ENCODE data around the gene PLXNA4. TPM values are rescaled to one million over a fixed set of nuclear protein-coding genes. Genes with fewer than 3 reads are reported as not detected.

PLXNA4 gene
- total RNA-seq, 1 donor from 2014 or later, result 0.38 TPM

DNA sequence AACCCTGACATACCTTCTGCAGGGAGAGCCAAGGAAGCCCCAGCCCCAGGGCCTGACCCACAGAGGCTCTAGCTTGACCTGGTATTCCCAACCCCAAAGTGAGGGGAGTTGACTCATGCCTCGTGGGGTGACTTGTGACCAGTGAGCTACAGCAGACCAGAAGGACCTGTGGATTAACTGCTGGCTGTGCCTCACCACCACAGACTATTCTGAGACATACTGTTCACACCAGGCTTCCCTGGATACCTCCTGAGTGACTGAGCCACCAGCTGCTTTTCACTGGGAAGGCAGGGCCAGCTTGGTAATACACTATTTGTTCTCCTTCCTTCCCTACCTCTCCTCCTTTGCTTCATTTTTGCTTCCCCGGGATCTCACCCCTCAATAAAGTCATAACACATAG, 7.3 kb downstream of the PLXNA4 start:
- no peak for ATAC-seq
- DNase-seq (ENCODE audit: low spot score), result no peak

DNA sequence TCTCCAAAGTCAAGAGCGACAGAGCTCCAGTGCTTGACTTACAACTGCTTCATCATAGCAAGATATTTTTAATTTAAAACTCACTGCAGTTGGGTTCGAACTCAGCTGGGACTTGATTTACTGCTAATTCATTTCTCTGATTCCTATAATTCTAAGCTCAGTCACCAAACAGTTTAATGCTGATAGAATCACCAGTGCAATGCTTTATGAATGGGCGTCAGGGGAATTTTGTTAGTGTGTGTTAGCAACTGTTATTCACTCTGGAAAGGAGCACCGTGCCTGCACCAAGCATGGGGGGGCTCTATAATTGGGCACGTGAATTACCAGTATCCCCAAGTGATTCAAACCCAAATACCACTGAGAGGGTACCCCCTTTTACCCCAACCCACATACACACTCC, 10.4 kb downstream of the PLXNA4 start:
- DNase-seq (ENCODE audit: low spot score), result no peak
- ATAC-seq, result no peak

DNA sequence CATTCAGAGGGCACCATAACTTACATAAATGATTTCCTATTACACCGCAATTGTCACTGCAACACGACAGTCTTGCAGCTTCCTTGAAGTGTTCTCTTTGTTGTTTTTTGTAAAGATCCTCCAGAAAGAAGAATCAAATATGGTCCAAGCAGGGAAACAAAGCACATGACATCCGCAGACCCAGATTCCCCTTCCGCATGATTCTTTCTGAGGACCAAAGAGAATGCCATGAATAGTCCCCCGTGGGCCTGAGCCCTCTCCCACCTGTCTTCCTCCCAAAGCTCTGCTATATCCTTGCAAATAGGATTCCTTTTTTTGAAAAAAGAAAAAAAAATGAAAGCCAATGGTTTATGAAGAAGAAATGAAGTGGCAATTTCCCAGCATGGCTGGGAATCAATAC, 10.8 kb downstream of the PLXNA4 start:
- no peak for DNase-seq (ENCODE audit: low spot score)
- no peak for ATAC-seq

DNA sequence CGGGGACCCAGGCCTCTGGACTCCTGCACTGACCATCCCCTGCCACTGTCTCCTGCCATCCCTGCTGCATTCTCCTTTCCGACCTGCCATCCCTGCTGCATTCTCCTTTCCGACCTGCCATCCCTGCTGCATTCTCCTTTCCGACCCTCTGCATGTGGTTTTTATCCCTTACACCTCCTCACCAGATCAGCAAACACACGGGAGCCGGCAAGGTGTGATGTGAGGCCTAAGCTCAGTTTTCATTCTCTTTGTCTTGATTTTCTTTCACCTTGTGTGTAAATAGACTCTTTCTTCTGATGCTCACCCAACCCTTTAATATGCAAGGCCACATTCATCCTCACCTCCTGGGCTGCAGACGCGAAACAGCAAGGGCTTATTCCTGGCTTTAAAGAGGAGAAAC, 11.4 kb downstream of the PLXNA4 start:
- ATAC-seq (no peak), DNase-seq (ENCODE audit: low spot score) (no peak)

DNA sequence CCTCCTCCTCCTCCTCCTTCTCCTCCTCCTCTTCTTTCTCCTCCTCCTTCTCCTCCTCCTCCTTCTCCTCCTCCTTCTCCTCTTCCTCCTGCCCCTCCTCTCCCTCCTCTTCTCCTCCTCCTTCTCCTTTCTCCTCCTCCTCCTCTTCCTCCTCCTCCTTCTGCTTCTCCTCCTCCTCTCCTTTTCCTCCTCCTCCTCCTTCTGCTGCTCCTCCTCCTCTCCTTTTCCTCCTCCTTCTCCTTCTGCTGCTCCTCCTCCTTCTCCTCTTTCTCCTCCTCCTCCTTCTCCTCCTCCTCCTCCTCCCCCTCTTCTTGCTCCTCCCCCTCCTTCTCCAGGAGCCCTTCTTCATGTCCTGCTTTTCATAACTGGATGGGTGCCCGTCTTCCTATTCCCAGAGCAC, 12.2 kb downstream of the PLXNA4 start:
- no peak for DNase-seq (ENCODE audit: low spot score)
- no peak for ATAC-seq

DNA sequence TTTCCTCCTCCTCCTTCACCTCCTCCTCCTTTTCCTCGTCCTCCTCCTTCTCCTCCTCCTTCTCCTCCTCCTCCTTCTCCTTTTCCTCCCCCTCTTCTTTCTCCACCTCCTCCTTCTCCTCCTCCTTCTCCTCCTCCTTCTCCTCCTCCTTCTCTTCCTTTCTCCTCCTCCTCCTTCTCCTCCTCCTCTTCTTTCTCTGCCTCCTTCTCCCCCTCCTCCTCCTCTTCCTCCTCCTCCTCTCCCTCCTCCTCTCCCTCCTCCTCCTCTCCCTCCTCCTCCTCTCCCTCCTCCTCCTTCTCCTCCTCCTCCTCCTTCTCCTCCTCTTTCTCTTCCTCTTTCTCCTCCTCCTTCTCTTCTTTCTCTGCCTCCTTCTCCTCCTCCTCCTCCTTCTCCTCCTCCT, 13.6 kb downstream of the PLXNA4 start:
- DNase-seq (ENCODE audit: low spot score), result no peak

DNA sequence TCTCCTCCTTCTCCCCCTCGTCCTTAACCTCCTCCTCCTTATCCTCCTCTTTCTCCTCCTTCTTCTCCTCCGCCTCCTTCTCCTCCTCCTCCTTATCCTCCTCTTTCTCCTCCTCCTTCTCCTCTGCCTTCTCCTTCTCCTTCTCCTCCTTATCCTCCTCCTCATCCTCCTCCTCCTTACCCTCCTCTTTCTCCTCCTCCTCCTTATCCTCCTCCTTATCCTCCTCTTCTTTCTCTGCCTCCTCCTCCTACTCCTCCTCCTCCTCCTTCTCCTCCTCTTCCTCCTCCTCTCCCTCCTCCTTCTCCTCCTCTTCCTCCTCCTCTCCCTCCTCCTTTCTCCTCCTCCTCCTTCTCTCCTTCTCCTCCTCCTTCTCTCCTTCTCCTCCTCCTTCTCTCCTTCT, 14.5 kb downstream of the PLXNA4 start:
- no peak for DNase-seq (ENCODE audit: low spot score)
- no peak for ATAC-seq

More for the DNA sequence above, 13.6 kb downstream of the PLXNA4 start:
- ATAC-seq, result no peak

DNA sequence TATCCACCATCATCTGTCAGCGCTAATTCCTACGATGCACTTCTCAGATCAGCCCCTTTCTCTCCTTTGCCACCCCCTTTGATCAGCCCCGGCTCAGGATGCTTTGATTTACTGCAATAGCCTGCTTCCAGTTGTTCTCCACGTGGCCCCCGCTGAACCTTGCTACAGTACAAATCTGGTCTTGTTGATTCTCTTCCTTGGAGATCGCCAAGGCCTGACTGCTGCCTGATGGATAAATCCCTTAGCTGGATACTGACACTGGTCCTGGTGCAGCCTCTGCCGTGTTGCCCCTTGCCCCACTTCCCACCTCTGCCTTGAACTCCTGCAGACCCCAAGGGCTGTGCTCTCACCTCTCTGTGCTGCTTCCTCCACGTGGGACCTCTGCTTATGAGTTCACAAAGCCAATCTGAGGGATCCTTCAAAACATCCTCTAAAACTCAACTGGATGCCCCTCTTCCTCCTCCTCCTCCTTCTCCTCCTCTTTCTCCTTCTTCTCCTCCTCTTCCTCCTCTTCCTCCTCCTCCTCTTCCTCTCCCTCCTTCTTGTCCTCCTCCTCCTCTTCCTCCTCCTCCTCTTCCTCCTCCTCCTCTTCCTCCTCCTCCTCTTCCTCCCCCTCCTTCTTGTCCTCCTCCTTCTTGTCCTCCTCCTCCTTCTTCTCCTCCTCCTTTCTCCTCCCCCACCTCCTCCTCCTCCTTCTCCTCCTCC, 15.3 kb downstream of the PLXNA4 start:
- ATAC-seq (no peak), DNase-seq (ENCODE audit: low spot score) (no peak)

DNA sequence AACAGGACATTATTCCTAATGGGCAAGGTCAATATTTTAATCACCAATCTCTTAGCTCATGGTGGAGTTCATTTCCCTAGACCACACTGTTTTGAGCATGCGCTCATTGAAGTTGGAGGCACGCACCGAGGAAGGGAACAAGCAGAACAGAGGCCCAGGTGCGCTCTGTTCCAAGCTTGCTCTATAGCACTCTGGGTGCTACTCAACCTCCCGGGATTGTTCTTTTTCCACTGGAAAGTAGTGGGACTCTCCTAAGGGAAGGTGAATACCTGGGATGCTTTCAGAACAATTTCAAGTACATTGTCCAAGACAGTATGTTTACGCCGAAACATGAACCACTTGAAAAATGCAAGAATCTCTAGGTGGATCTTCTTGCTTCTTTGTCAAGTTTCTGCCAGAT, 16.2 kb downstream of the PLXNA4 start:
- DNase-seq (ENCODE audit: low spot score) (no peak), ATAC-seq (no peak)

DNA sequence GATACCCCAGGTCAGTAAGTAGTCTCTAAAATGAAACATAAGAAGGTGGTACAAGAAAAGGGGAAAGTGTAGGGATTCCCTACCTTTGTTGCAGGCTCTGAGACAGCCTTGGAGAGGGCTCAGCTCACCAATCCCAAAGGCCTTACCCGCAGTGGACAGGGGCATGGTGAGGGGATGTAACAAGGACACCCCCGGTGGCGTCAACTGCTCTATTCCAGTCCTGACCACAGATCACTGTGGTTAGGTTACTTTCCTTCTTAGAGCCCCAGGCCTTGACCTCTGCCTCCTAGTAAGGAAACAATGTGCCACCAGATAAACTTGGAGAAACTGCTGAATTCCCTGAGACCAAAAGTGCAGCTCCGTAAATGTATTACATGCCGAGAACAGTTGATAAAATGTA, 17.5 kb downstream of the PLXNA4 start:
- ATAC-seq, result no peak

DNA sequence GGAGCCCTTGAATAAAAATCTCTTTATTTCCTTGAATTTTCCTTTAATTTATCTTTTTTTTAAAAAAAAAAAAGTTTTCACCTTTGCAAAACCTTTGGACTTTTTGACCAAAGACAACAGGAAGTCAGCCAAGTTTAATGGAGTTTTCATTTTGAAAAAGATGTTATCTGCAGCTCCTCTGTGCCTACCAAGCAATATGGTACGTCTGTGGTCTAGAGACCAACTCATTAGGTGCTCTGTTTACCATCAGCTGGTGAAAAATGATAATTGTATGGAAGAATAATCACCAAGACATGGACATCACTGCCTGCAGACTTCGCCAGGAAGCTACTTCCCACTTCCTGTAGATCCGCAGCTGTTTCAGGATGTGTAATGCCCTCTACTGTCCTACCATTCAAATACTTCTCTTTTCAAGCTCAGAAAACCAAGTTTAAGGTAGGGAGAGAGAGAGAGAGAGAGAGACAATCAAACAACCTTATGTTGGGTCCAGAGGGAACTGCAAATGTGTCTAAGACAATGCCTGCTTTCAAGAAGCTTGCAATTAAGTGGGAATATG, 18.7 kb downstream of the PLXNA4 start:
- ATAC-seq (peak; percentile 82), DNase-seq (ENCODE audit: low spot score) (no peak)

More for the DNA sequence above, 17.5 kb downstream of the PLXNA4 start:
- no peak for DNase-seq (ENCODE audit: low spot score)

DNA sequence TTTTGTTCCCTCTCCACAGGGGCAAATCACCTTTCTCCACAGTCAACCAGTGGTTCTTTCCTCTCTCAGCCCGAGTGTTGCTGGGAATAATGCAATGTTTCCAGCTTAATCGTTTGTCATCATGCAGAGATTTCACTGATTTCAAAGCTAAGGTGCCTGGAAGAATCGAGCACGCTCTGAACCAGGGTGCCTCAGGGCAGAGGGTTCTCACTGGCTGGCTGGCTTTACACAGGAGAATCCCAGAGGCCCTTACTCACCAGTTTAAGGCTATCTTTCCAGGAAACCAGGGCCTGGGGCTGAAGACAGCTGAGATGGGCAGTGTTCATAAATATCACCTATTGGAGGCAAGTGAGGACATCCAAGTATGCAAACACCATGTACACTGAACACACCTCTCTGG, 21.8 kb downstream of the PLXNA4 start:
- DNase-seq (ENCODE audit: low spot score), result no peak

DNA sequence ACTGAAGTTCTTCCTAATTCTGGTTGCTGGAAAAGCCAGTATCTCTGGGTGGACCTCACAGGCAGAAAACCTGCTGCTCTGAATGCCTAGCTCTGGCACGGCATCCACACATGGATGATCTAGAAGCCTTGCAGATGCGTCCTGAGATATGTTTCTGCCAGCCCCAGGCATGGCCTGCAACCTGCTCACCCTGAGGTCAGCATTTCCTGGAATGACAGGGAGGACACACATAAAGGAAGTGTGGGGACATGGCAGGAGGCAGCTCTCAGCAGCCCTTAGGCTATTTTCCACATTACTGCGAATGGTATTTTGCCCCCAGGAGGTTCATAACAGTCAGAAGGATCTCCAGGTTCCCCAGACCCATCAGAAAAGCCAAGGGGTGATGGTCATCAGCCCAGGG, 23.2 kb downstream of the PLXNA4 start:
- DNase-seq (ENCODE audit: low spot score), result no peak
- no peak for ATAC-seq

More for the DNA sequence above, 21.8 kb downstream of the PLXNA4 start:
- ATAC-seq, result no peak

DNA sequence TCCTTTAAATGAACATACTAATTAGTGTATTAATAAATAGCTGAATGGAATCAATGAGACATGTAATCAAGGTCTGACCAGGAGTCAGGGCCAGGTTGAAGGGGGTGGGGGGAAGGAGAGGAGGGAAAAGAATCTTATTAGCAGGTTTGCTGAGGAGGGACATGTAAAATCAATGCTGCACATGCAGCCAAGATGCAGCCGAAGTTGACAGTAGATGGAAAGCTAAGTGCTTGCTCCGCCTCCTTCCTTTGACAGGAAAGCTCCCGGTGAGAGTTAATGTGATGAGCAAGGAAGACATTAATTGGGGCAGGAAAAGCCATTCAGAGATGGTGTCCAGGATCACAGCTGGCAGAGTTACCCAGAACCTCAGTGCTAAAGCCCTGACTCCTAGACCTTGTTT, 24.4 kb downstream of the PLXNA4 start:
- no peak for DNase-seq (ENCODE audit: low spot score)
- no peak for ATAC-seq

DNA sequence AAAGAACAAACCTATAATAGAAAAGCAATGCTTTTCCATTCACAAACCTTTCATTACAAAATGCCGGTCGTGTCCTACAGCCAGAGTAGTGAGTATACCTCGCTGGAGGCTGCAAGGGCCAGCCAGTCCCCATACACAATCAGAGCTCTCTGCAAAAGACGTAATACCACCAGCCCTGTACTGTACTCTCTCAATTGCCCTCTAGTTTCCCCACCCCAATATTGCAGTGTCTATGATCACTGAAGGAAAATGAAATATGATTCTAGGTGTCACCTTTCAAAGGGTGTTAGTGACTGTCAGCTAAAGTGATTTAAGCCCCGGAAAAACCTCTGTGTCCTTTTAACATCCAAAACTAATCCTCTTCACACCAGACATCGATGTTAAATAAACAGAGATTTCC, 24.8 kb downstream of the PLXNA4 start:
- no peak for DNase-seq (ENCODE audit: low spot score)
- ATAC-seq, result no peak

DNA sequence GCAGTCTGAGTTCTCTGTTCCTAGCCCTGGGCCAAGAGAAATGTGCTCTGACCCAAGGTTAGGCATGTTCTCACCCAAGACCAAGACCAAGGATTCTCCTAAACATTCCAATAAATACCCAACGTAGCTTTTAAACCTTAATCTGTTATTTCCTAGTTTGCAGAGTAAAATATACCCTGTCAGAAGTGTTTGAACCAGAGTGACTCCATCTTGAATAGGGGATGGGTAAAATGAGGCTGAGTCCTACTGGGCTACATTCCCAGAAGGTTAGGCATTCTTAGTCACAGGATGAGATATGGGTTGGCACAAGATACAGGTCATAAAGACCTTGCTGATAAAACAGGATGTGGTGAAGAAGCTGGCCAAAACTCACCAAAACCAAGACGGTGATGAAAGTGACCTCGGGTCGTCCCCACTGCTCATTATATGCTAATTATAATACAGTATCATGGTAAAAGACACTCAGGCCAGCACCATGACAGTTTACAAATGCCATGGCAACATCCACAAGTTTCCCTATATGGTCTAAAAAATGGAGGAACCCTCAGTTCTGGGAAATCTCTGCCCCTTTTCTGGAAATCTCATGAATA, 27.7 kb downstream of the PLXNA4 start:
- DNase-seq (ENCODE audit: low spot score) (no peak), ATAC-seq (no peak)

DNA sequence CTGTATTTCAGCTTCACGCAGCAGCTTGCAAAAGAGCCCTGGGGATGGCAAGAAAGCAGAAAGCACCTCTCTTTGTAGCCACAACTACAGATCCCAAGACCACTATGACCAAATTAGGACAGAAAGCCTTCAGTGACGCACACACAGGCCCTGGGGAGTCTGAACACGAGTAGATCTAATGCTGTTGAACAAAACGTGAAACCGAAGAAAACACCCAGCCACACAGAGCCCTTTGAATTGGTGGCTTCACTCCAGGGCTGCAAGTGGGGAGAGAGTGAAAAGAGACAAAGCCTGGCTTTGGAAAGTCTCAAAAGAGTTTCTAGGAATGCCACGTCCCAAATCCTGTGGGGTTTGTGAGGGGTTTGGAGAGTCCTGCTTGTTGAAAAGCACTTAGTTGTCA, 28.4 kb downstream of the PLXNA4 start:
- DNase-seq (ENCODE audit: low spot score) (no peak), ATAC-seq (no peak)

DNA sequence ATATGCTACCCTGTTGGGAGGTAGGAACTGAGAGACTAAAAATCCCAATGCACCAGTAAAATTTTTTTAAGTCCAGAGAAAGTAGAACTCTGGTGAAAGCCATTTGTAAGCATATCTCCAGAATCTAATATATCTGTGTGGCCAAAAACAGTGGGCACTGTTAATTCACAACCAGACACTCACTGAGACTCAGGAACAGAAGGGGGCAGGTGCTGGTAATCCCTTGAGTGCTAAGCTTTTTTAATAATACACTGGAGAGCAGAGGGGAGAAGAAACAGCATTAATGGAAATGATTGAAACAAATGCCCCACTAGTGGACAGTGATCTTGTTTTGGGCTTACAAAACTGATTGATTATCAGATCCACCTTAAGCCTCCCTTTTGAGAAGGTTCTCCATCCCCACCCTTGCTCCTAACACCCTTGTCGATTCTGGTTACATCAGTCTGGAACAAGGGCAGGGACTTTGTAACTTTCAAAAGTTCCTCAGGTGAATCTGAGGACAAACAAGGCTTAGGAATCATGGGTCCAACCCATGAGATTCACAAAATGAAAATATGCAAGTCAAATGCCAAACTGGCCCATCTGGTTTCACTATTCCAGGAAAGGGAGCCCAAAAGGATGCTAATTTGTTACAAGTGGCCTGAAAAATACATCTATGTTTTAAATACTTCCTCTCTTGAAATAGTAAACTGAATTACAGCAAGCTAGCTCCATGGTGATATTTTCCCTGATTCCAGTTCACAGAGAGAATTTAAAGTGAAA, 29.7 kb downstream of the PLXNA4 start:
- DNase-seq (ENCODE audit: low spot score) (no peak), ATAC-seq (no peak)

DNA sequence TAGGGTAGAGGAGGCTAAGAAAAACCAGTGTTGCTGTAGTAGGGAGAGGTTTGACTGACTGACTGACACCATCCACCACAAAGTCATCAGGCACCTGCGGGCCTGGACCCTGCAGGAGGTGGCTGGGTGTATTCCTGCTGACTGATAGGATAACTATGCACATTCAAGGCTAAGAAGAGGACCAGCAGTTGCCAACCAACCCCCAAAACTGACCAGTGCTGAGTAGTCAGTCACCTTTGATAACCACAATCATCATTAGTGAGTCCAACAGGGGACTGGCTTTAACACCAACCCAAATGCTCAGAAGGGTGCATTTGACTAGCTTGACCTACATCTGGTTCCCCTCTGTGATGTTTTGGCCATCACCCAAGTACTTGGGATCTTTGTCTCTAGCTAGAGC, 30.5 kb downstream of the PLXNA4 start:
- ATAC-seq, result no peak
- no peak for DNase-seq (ENCODE audit: low spot score)

DNA sequence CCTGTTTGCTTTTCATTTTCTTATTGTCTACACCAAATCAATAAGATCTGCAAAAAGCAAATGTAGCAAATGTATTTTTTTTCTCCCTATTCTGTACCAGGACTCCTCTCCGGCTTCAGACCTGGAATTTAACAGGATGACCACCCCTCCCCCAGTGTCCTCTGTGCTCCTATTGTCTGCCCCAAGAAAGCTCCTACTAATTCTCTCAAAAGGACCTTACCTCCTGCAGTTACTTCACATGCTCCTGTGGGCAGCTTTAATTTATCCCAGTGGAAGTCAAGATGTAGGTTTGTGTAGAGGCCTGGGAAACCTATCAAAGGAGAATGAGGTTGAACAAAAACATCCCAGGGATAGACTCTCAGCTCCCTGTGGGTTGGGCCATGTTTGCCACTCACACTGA, 31.3 kb downstream of the PLXNA4 start:
- no peak for DNase-seq (ENCODE audit: low spot score)
- ATAC-seq, result no peak

DNA sequence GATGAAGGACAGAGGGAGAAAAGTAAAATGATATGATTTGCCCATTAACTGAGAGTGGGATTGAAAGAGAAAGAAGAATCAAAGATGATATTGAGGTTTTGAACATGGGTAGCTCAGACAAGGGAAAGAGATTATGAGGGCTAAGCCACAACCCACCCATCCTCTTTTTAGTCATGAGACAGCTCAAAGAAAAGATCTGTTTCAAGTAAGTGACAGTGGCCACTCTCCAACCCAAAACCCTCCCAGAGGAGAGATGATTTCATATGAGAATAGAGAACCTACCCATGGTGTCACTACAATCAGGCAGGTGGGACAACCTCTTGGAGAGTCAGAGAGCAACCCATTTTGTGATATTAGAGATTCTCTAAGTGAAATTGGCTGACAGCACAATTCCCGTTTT, 32.2 kb downstream of the PLXNA4 start:
- ATAC-seq (no peak), DNase-seq (ENCODE audit: low spot score) (no peak)

DNA sequence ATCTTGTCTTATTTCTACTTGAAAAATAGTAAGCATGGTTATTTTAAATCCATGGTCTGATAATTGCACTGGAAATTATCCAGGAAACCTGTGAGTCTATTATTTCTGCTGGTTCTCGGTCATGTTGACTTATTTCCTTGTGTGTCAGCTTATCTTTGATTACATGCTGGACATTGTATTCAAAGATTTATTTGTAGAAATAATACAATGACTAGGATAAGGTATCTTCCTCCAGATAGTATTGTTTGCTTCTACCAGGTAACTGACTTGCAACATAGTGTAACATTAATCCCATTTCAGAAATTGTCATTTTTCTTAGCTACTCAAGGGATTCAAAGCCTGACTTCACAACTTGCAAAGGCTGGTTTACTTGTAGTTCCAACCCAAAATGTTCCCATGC, 33.4 kb downstream of the PLXNA4 start:
- DNase-seq (ENCODE audit: low spot score) (no peak), ATAC-seq (no peak)
